Measurements from ENCODE around the gene PANX1.
"Not testable (repeated sequence)": the region's sequence is repeated elsewhere in the genome, so short reads cannot be mapped to it uniquely, and the experiment has no call there.

PANX1 gene

GRCh38 chr11:94150704-94151685 is 22.4 kb downstream of the PANX1 start:
- no peak for DNase-seq

GRCh38 chr11:94151903-94152677 is 23.4 kb downstream of the PANX1 start:
- peak; percentile 15 for DNase-seq

- no peak for DNase-seq
Measured at GRCh38 chr11:94152678-94153065, 24.0 kb downstream of the PANX1 start.

GRCh38 chr11:94153320-94153719 is 24.7 kb downstream of the PANX1 start:
- DNase-seq = no peak

GRCh38 chr11:94154095-94154856 is 25.6 kb downstream of the PANX1 start:
- no peak for DNase-seq

GRCh38 chr11:94157339-94157738 is 28.7 kb downstream of the PANX1 start:
- not testable (repeated sequence) for DNase-seq

GRCh38 chr11:94168882-94169281 is 40.2 kb downstream of the PANX1 start:
- no peak for DNase-seq

GRCh38 chr11:94169516-94169915 is 40.9 kb downstream of the PANX1 start:
- no peak for DNase-seq

- DNase-seq = no peak
Measured at GRCh38 chr11:94169930-94170545, 41.4 kb downstream of the PANX1 start.

GRCh38 chr11:94170953-94171352 is 42.3 kb downstream of the PANX1 start:
- no peak for DNase-seq

GRCh38 chr11:94171693-94172440 is 43.2 kb downstream of the PANX1 start:
- no peak for DNase-seq

- no peak for DNase-seq
Measured at GRCh38 chr11:94175535-94175934, 46.9 kb downstream of the PANX1 start.

GRCh38 chr11:94178331-94178730 is 49.7 kb downstream of the PANX1 start:
- no peak for DNase-seq

GRCh38 chr11:94179696-94180095 is 51.1 kb downstream of the PANX1 start:
- no peak for DNase-seq

- no peak for DNase-seq
Measured at GRCh38 chr11:94181526-94181925, 52.9 kb downstream of the PANX1 start.

GRCh38 chr11:94181943-94182342 is 53.3 kb downstream of the PANX1 start:
- DNase-seq = no peak

GRCh38 chr11:94183251-94183885 is 54.7 kb downstream of the PANX1 start:
- no peak for DNase-seq

- no peak for DNase-seq
Measured at GRCh38 chr11:94183886-94184264, 55.2 kb downstream of the PANX1 start.

- DNase-seq = no peak
Measured at GRCh38 chr11:94184362-94184761, 55.7 kb downstream of the PANX1 start.

- no peak for DNase-seq
Measured at GRCh38 chr11:94184846-94185245, 56.2 kb downstream of the PANX1 start.

- no peak for DNase-seq
Measured at GRCh38 chr11:94185416-94186084, 56.9 kb downstream of the PANX1 start.
